Activated B cell treated with CpG ODN at 0.5 μM for 24 hours (primary cell): ENCODE measurements around the gene TIMM22. TPM values are rescaled to one million over a fixed set of nuclear protein-coding genes. Genes with fewer than 3 reads are reported as not detected.
"Not testable (repeated sequence)": the region's sequence is repeated elsewhere in the genome, so short reads cannot be mapped to it uniquely, and the experiment has no call there.

Experiments used
- ATAC-seq: fragments of 200-7000 bp; cut with Tn5 transposase; one replicate; pipeline ENCODE4 v1.10.0; 2021; ENCODE audit warnings: low read depth, mild to moderate bottlenecking, moderate library complexity
- CTCF ChIA-PET: fragments of 350-600 bp; sonication (Branson Sonifier 250); formaldehyde crosslinking; loops from one replicate; lab custom pipeline; 2021; ENCODE audit warnings: antibody characterized with exemption; lab: Charles Lee
- POLR2A ChIA-PET: fragments of 350-600 bp; sonication (Branson Sonifier 250); formaldehyde crosslinking; loops from one replicate; lab custom pipeline; 2021; ENCODE audit warnings: antibody characterized with exemption; lab: Charles Lee
- DNase-seq: peaks from one replicate; pipeline ENCODE4 v3.0.0; 2022
- H3K27ac Mint-ChIP-seq: one replicate; pipeline ENCODE4 v1.8.0; 2020; ENCODE audit warnings: mixed read lengths
- H3K27me3 Mint-ChIP-seq: one replicate; pipeline ENCODE4 v1.8.0; 2021; ENCODE audit warnings: mixed read lengths
- H3K36me3 Mint-ChIP-seq: one replicate; pipeline ENCODE4 v1.8.0; 2021; ENCODE audit warnings: low read depth, mixed read lengths
- H3K4me1 Mint-ChIP-seq: one replicate; pipeline ENCODE4 v1.8.0; 2021; ENCODE audit warnings: mixed read lengths
- H3K4me3 Mint-ChIP-seq: one replicate; pipeline ENCODE4 v1.8.0; 2020; ENCODE audit warnings: mild to moderate bottlenecking, mixed read lengths
- H3K9me3 Mint-ChIP-seq: one replicate; pipeline ENCODE4 v1.8.0; 2020; ENCODE audit warnings: mixed read lengths
- CTCF ChIP-seq: fragments of 200-600 bp; IDR thresholded peaks from one replicate; pipeline ENCODE4 v1.8.0; 2022; ENCODE audit warnings: antibody characterized with exemption, mild to moderate bottlenecking
- intact Hi-C: fragments of 100-400 bp; cut with micrococcal nuclease; formaldehyde crosslinking; loops from one replicate; pipeline ENCODE4 v1.15.1; 2024
- total RNA-seq: library from RNA; stranded (reverse); gene quantifications from 2 replicates; pipeline ENCODE4 v1.2.3, GENCODE V29; 2022

The TIMM22 gene
- total RNA-seq, result 10.7 and 11.1 TPM in 2 replicates

DNA sequence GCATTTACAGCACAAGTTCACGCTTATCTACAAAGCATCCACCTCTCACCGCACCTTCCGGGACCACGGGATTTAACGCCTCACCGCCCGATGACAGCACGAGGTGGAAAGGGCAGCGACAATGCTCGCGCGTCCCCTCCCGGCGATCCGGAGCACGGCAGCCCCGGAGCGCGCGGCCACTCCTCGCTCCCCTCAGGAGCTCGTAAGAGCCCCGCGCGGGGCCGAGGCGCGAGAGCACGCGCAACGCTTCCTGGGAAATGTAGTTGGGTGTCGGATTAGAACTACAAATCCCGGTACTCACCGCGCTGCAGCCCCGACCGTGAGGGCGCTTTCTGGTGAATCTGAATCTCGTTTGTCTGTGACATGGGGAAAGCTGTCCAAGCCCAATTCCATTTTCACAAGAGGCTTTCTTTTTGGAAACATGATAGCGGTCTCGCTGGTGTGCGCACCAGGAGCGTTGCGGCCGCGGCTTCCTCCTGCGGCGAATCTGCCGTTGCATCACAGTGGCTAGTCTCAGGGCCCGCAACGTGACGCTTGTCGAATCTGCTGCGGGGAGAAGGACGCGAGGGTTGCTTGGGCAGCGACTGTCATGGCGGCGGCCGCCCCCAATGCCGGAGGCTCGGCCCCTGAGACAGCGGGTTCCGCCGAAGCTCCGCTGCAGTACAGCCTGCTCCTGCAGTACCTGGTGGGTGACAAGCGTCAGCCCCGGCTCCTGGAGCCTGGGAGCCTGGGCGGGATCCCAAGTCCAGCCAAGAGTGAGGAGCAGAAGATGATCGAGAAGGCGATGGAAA lies at the start of gene TIMM22:
TSS of gene TIMM22 (plus strand) at position 576 of the 791 bp plus-strand sequence. CDS start at position 590, 14 bp downstream.
- Mint-ChIP-seq H3K36me3 (peaks cover 27% of the 10 kb centered on the region), H3K4me3 (peak within 1 kb of the TSS; percentile 98), H3K9me3 (peaks cover 5% of the 10 kb centered on the region), H3K27me3 (no peaks in the 10 kb centered on the region), H3K27ac (peak within 1 kb of the TSS; percentile 98), H3K4me1 (peaks cover 21% of the 10 kb centered on the region)
- DNase-seq (peak; percentile 91), ATAC-seq (peak; percentile 92)
- ChIA-PET POLR2A (interaction anchor here (1.0 to 2.2 kb wide), 8 partner anchors 17 to 586 kb away, joined by 3 to 36 read pairs (median 6); partner anchors contain the start of genes GLOD4, MRM3, NXN and VPS53), CTCF (interaction anchor here (0.8 to 2.6 kb wide), 11 partner anchors 14 to 584 kb away, joined by 3 to 29 read pairs (median 6); partner anchors contain the start of genes GLOD4, MRM3 and NXN)
- TF ChIP-seq CTCF, result peak; percentile 50
- intact Hi-C loops, result loop anchor here (1.0 to 10.0 kb wide), 11 partner anchors 15 to 1306 kb away; partner anchors contain the start of genes GEMIN4, GLOD4, MRM3 and SMG6

- no peak overlapping the region for H3K27ac Mint-ChIP-seq
- DNase-seq (no peak), ATAC-seq (no peak)
- ChIA-PET CTCF (no interaction called here), POLR2A (no interaction called here)
- H3K4me1 Mint-ChIP-seq, result no peaks in the 10 kb centered on the region
- intact Hi-C loops, result no loop called here
- no peak for TF ChIP-seq CTCF
- H3K27me3 Mint-ChIP-seq, result peaks cover 20% of the 10 kb centered on the region
- H3K9me3 Mint-ChIP-seq, result no peaks in the 10 kb centered on the region
- no peak overlapping the region for H3K4me3 Mint-ChIP-seq
- H3K36me3 Mint-ChIP-seq, result no peaks in the 10 kb centered on the region
Observed at GRCh38 chr17:948284-948852, 48.6 kb upstream of the TIMM22 start.

DNA sequence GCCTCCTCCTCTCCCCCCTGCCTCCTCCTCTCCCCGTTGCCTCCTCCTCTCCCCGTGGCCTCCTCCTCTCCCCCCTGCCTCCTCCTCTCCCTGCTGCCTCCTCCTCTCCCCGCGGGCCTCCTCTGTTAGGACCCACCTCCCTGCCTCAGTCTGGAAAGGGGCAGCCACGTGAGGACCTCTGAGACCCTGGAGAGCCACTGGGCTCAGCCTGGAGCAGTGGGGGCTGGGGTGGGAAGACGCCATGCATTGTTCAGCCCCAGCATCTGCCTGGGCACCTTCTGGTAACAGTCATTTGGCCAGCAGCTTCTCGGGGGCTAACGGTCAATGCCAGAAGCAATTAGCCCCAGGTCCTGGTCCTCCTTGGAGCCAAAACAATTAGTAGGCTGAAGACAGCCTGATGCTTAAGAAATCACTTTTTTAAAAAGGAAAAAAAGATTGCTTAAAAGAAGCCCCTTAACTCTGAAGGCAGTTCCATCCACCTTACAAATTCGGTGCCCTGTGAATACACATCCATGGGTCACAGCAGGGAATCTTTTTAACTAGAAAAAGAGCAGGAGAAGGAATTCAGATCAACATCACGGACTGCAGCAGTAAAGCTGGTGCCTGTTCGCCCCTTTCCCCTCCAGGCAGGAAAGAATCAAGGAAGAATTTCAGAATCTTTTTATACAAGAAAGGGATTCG lies 47.2 kb upstream of the TIMM22 start:
- no peak for TF ChIP-seq CTCF
- Mint-ChIP-seq H3K9me3 (no peaks in the 10 kb centered on the region), H3K4me3 (no peak overlapping the region), H3K27me3 (peaks cover 15% of the 10 kb centered on the region), H3K36me3 (no peaks in the 10 kb centered on the region), H3K27ac (no peak overlapping the region), H3K4me1 (no peaks in the 10 kb centered on the region)
- ATAC-seq (no peak), DNase-seq (no peak)
- intact Hi-C loops, result no loop called here
- POLR2A ChIA-PET, result no interaction called here
- CTCF ChIA-PET, result no interaction called here

DNA sequence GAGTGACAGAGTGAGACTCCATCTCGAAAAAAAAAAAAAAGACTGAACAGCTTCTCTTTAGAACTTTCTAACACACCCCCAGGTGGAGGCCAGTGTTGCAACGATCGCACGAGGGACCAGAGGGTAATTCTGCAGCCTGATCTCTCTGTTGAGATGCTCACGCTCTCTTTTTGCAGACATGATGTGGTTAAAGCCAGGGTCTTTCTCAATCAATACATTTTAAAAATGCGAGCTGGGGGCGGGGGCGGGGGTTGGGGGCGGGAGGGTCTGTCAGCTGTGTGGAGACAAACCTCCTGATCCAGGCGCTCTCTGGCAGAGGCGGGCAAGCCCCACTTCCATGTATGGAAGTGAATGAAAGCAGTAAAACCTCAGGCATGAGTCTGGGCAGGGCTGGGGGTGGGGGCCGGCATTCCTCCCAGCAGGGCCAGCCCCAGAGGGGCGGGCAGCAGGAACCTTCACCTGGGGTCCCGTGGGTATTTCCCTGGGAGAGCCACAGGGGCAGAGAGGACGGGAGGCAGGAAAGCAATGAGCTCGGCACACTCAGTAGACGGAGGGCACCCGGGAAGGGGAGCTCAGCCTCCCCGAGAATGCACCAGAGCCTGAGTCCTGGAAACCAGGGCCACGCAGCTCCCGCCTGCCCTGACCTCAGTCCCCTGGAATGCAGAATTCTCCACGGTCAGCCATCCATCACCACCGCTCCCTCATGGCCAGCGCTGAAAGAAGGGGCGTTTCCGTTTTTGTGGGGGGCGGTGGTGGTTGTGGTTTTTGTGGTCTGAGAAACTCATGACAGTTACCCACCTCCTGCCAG lies 45.4 kb upstream of the TIMM22 start:
- peaks cover 15% of the 10 kb centered on the region for H3K27me3 Mint-ChIP-seq
- DNase-seq, result no peak
- no peak overlapping the region for H3K27ac Mint-ChIP-seq
- no peak for ATAC-seq
- H3K36me3 Mint-ChIP-seq, result no peaks in the 10 kb centered on the region
- ChIA-PET POLR2A (no interaction called here), CTCF (no interaction called here)
- TF ChIP-seq CTCF, result no peak
- H3K4me1 Mint-ChIP-seq, result no peaks in the 10 kb centered on the region
- intact Hi-C loops, result no loop called here
- H3K4me3 Mint-ChIP-seq, result no peak overlapping the region
- no peaks in the 10 kb centered on the region for H3K9me3 Mint-ChIP-seq

DNA sequence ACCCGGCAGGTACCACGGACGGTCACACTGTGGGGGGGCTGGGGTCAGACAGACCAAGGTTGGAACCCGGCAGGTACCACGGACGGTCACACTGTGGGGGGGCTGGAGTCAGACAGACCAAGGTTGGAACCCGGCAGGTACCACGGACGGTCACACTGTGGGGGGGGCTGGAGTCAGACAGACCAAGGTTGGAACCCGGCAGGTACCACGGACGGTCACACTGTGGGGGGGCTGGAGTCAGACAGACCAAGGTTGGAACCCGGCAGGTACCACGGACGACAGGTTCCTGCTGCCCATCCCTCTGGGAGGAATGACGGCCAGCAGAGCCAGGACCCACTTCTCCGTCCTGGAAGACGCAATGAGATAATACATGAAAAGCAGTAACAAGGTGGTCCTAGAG lies 44.3 kb upstream of the TIMM22 start:
- CTCF ChIA-PET, ATAC-seq: not testable (repeated sequence)

More for the DNA sequence above, 44.3 kb upstream of the TIMM22 start:
- H3K36me3 Mint-ChIP-seq, DNase-seq, H3K4me1 Mint-ChIP-seq, POLR2A ChIA-PET, H3K4me3 Mint-ChIP-seq, intact Hi-C loops, H3K9me3 Mint-ChIP-seq, H3K27ac Mint-ChIP-seq: not testable (repeated sequence)
- peaks cover 15% of the 10 kb centered on the region for H3K27me3 Mint-ChIP-seq
